Panc1 (cell line): ENCODE data around the gene RAD51C. TPM values are rescaled to one million over a fixed set of nuclear protein-coding genes. Genes with fewer than 3 reads are reported as not detected.

ENCODE experiments used
- ATAC-seq: fragments of 200-7000 bp; cut with Tn5 transposase; 2 replicates; pipeline ENCODE4 v1.9.1; 2020; ENCODE audit warnings: mild to moderate bottlenecking, moderate library complexity
- BruUV-seq: library from RNA; stranded (reverse); fragments of 400-500 nt; replicated peaks from 2 replicates; lab custom pipeline; 2021; lab: Mats Ljungman, UMichigan
- CTCF ChIA-PET: fragments of 300-600 bp; sonication (Branson Sonifier 250); formaldehyde crosslinking; loops from one replicate; lab custom pipeline; 2022; ENCODE audit warnings: antibody characterized with exemption; lab: Charles Lee
- POLR2A ChIA-PET: fragments of 300-600 bp; sonication (Branson Sonifier 250); formaldehyde crosslinking; loops from one replicate; lab custom pipeline; 2022; ENCODE audit warnings: antibody characterized with exemption; lab: Charles Lee
- DNase-seq: peaks from one replicate; pipeline ENCODE4 v3.0.0-alpha.2; 2010; ENCODE audit warnings: low read depth, low spot score
- H3K27ac ChIP-seq: 2 replicates; pipeline ENCODE4 v1.5.1; 2011; ENCODE audit warnings: mild to moderate bottlenecking, low read length, inconsistent platforms
- H3K27me3 ChIP-seq: fragments of 200-500 bp; sonication (Bioruptor generic); 2 replicates; pipeline ENCODE4 v1.6.0; 2014; ENCODE audit warnings: low read length, inconsistent platforms; ENCODE audit not compliant: control insufficient read depth, insufficient read depth
- H3K36me3 ChIP-seq: fragments of 200-500 bp; sonication (Bioruptor generic); 2 replicates; pipeline ENCODE4 v1.5.1; 2014; ENCODE audit warnings: inconsistent platforms, mild to moderate bottlenecking, low read length, moderate library complexity; ENCODE audit not compliant: control insufficient read depth, insufficient read depth
- H3K4me1 ChIP-seq: 2 replicates; pipeline ENCODE4 v1.5.1; 2011; ENCODE audit warnings: inconsistent platforms, mild to moderate bottlenecking, low read length, moderate library complexity; ENCODE audit not compliant: control insufficient read depth, insufficient read depth
- H3K4me3 ChIP-seq, 2 experiments: 2 replicates each; pipeline ENCODE4 v1.5.1; 2011 to 2012; ENCODE audit warnings: low read depth in 2 of 2, low read length in 2 of 2, mild to moderate bottlenecking in 2 of 2, inconsistent platforms in 1 of 2, moderate library complexity in 1 of 2
- H3K9me3 ChIP-seq: fragments of 200-500 bp; sonication (Bioruptor generic); 2 replicates; pipeline ENCODE4 v1.5.1; 2014; ENCODE audit warnings: low read depth, mild to moderate bottlenecking, inconsistent platforms, low read length, moderate library complexity; ENCODE audit not compliant: control insufficient read depth, insufficient read depth
- CTCF ChIP-seq: fragments of 450-650 bp; IDR thresholded peaks from 2 replicates; pipeline ENCODE4 v1.5.1; 2017; ENCODE audit warnings: mild to moderate bottlenecking
- POLR2AphosphoS5 ChIP-seq: IDR thresholded peaks from 2 replicates; pipeline ENCODE4 v1.6.1; 2012; ENCODE audit warnings: mild to moderate bottlenecking, low read depth, low read length, moderate library complexity
- REST ChIP-seq, 2 experiments: IDR thresholded peaks; 2 replicates each; pipeline ENCODE4 v1.6.1; 2011 to 2012; ENCODE audit warnings: low read depth in 2 of 2, control low read depth in 1 of 2, low read length in 1 of 2, mild to moderate bottlenecking in 1 of 2, moderate library complexity in 1 of 2; ENCODE audit not compliant: insufficient read depth in 1 of 2
- SIN3A ChIP-seq: IDR thresholded peaks from 2 replicates; pipeline ENCODE4 v1.6.1; 2012; ENCODE audit warnings: low read depth, mild to moderate bottlenecking, low read length, moderate library complexity, borderline replicate concordance; ENCODE audit not compliant: insufficient read depth
- TCF7L2 ChIP-seq: IDR thresholded peaks from 2 replicates; pipeline ENCODE4 v1.6.1; 2011; ENCODE audit warnings: mild to moderate bottlenecking, low read depth, low read length, inconsistent platforms
- in situ Hi-C: cut with HindIII; loops from 2 replicates; pipeline ENCODE4 v1.10.0; 2016; ENCODE audit warnings: low sequenced_read_pairs, low pct_unique_long_range_greater_than_20kb
- intact Hi-C: fragments of 100-400 bp; cut with micrococcal nuclease; formaldehyde crosslinking; loops from one replicate; pipeline ENCODE4 v1.10.0; 2022; ENCODE audit not compliant: unreplicated experiment
- total RNA-seq: library from RNA; stranded (reverse); gene quantifications from one replicate; pipeline ENCODE4 v1.2.1, GENCODE V29; 2021; ENCODE audit not compliant: unreplicated experiment

Gene RAD51C
- total RNA-seq, 1 experiment from 2014 or later: 19.9 TPM

GRCh38 chr17:58669853-58670252, 22.5 kb upstream of the RAD51C start:
- H3K9me3 ChIP-seq: no peaks in the 10 kb centered on the region
- TF ChIP-seq POLR2AphosphoS5: no peak
- no peak for TF ChIP-seq CTCF
- in situ Hi-C loops: no loop called here
- POLR2A ChIA-PET: interaction anchor here (0.6 kb wide), 1 partner anchor 16 kb away, joined by 4 read pairs; no protein-coding TSS in a partner anchor
- ATAC-seq: no peak
- H3K4me3 ChIP-seq: no peak overlapping the region
- CTCF ChIA-PET: interaction anchor here (0.7 kb wide), 1 partner anchor 342 kb away, joined by 3 read pairs; no protein-coding TSS in a partner anchor
- no peak overlapping the region for H3K27ac ChIP-seq
- H3K4me1 ChIP-seq: peaks cover 4% of the 10 kb centered on the region; the same call in 1 of the 2 replicates
- no peak for DNase-seq
- BruUV-seq: no TSS peak
- intact Hi-C loops: no loop called here
- H3K36me3 ChIP-seq: no peaks in the 10 kb centered on the region
- H3K27me3 ChIP-seq: no peaks in the 10 kb centered on the region

GRCh38 chr17:58671969-58672368, 20.4 kb upstream of the RAD51C start:
- Histone ChIP-seq H3K4me1 (no peaks in the 10 kb centered on the region), H3K9me3 (no peaks in the 10 kb centered on the region), H3K4me3 (no peak overlapping the region), H3K36me3 (no peaks in the 10 kb centered on the region), H3K27me3 (no peaks in the 10 kb centered on the region), H3K27ac (no peak overlapping the region)
- TF ChIP-seq REST (IDR thresholded peaks at IDR 0.05; ENCODE audit: insufficient read depth in 1 of 2, low read depth in 2 of 2, low read length in 1 of 2) (no peak), TCF7L2 (no peak), POLR2AphosphoS5 (no peak), SIN3A (no peak), CTCF (no peak)
- in situ Hi-C loops: no loop called here
- DNase-seq: no peak
- ChIA-PET CTCF (no interaction called here), POLR2A (no interaction called here)
- ATAC-seq: no peak
- intact Hi-C loops: no loop called here
- no TSS peak for BruUV-seq
